BE2C (cell line): ENCODE data around the gene PRKAR1B.

Source experiments
- DNase-seq: peaks from one replicate; pipeline ENCODE4 v3.0.0-alpha.2; 2020
- H3K27me3 ChIP-seq: fragments of 250-450 bp; sonication (Bioruptor Pico); 2 replicates; pipeline ENCODE4 v1.5.1; 2020; ENCODE audit warnings: mild to moderate bottlenecking
- H3K36me3 ChIP-seq: fragments of 250-450 bp; sonication (Bioruptor Pico); 2 replicates; pipeline ENCODE4 v1.5.1; 2020; ENCODE audit warnings: mild to moderate bottlenecking
- H3K4me1 ChIP-seq: fragments of 250-450 bp; sonication (Bioruptor Pico); 2 replicates; pipeline ENCODE4 v1.5.1; 2020
- H3K4me3 ChIP-seq: 2 replicates; pipeline ENCODE4 v1.5.1; 2011; ENCODE audit warnings: low read depth, low read length
- H3K9me3 ChIP-seq: fragments of 250-450 bp; sonication (Bioruptor Pico); 2 replicates; pipeline ENCODE4 v1.5.1; 2020
- TF ChIP-seq, protein P1 (sequence below): IDR thresholded peaks from 2 replicates; pipeline ENCODE4 v1.5.1; 2012; ENCODE audit warnings: mild to moderate bottlenecking, low read depth, low read length

The PRKAR1B gene

DNA sequence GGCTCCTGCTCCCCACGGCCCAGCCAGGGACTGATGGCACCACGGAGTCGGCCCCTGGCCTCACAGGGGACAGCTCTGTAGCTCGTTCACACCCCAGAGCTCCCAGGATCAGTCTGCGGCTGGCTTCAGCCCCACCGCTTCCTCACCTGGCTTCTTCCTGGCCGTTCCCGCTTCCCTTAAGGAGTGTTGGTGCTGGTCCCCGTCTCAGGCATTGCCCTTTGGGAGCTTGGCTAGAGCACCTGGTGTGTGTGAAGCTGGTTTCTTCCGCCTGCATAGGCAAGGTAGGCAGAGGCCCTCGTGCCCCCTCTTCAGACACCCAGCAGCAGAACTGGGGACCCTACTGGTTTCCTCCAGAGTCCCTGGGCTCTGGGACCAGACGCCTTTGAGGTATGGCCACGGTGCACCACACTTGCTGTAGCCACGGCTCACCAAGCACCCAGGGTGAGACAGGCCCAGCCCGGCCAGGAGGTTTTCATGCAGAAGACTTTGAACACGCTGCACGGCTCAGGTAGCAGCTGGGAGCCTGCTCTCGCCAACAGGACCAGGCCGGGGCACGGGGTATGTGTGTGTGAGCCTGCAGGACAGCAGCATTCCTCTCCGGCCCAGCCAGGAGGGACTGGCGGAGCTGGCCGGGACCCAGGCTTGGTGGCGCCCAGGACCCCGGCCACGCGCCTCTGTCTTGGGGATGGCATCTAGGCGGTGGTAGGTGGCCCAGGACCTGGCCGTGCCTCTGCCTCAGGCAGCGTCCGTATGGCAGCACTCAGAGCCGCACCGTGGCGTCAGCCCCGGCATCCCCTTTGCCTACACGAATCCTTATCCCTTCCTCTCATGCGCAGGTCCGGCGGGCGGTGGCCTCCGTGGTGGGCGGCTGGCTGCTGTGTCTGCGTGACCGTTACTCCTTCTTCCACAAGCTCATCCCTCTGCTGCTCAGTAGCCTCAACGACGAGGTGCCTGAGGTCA lies 13.2 kb upstream of the PRKAR1B start:
- H3K4me3 ChIP-seq = no peak overlapping the region
- no peaks in the 10 kb centered on the region for H3K4me1 ChIP-seq
- no peaks in the 10 kb centered on the region for H3K9me3 ChIP-seq
- peaks cover 56% of the 10 kb centered on the region for H3K36me3 ChIP-seq
- no peaks in the 10 kb centered on the region for H3K27me3 ChIP-seq
- no peak for DNase-seq
- TF ChIP-seq, protein P1, sequence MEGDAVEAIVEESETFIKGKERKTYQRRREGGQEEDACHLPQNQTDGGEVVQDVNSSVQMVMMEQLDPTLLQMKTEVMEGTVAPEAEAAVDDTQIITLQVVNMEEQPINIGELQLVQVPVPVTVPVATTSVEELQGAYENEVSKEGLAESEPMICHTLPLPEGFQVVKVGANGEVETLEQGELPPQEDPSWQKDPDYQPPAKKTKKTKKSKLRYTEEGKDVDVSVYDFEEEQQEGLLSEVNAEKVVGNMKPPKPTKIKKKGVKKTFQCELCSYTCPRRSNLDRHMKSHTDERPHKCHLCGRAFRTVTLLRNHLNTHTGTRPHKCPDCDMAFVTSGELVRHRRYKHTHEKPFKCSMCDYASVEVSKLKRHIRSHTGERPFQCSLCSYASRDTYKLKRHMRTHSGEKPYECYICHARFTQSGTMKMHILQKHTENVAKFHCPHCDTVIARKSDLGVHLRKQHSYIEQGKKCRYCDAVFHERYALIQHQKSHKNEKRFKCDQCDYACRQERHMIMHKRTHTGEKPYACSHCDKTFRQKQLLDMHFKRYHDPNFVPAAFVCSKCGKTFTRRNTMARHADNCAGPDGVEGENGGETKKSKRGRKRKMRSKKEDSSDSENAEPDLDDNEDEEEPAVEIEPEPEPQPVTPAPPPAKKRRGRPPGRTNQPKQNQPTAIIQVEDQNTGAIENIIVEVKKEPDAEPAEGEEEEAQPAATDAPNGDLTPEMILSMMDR = no peak

DNA sequence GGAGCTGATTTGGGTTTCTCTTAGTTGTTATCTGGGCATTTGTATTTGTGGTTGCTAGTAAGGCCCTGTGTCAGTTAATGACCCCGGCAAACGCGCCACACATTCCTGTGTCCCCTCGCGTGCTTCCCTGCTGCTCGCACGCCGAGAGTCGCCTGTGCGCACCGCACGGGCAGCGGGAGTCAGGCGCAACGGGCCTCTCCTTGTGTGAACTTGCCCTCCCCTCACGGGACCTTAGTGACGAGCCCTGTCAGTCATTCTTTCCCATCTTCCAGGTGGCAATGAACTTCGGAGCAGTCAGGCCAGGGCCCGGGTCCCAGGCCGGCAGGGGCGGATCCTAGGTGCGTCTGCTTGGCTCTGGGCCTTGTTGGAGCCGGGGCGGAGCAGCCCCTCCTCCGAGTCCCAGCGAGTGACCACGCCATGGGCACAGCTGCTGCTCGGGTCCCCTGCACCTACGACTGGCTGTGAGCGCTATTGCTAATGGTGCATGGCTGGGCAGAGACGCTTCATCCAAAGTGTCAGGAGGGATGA lies 12.4 kb upstream of the PRKAR1B start:
- Histone ChIP-seq H3K4me3 (no peak overlapping the region), H3K36me3 (peaks cover 51% of the 10 kb centered on the region), H3K9me3 (no peaks in the 10 kb centered on the region), H3K4me1 (no peaks in the 10 kb centered on the region), H3K27me3 (no peaks in the 10 kb centered on the region)
- no peak for DNase-seq
- TF ChIP-seq, protein P1 = no peak

DNA sequence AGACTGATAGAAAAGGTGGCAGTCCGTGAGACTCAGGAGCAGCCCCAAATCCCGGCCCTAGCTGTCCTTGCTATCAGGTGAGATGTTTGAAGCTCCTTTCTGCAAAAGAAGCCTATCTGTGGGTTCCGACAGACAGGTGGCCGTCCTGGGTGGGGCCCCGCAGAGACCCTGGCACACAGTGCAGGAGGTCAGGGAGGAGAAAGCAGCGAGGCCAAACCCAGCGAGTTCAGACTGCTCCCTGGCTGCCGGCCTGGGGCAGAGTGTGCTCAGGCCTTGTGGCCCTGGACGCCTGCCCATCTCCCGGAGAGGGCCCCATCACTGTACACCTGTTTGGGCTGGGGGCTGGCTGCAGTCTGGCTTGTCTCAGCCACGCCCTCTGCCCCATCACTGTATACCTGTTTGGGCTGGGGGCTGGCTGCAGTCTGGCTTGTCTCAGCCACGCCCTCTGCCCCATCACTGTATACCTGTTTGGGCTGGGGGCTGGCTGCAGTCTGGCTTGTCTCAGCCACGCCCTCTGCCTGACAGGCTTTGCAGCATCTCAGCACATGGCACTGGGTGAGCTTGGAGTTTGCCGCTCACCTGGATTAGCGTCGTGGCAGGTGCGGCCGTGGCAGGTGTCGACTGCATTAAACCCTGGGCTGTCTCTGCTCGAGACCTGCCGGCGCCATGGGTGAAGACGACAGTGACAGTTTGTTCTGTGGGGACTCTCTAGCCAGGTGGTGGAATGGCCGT lies 11.8 kb upstream of the PRKAR1B start:
- H3K36me3 ChIP-seq = peaks cover 53% of the 10 kb centered on the region

DNA sequence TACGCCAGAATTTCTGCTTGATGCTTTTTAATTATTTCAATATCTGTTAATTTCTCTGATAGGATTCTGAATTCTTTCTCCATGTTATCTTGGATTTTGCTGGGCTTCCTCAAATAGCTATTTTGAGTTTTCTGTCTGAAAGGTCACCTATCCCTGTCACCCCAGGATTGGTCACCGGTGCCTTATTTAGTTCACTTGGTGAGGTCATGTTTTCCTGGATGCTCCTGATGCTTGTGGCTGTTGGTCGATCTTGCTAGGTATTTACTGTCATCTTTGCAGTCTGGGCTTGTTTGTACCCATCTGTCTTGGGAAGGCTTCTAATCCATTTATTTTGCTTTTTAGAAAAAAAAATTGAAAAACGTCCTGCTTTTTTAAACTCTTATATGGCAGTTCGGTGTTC lies 11.2 kb upstream of the PRKAR1B start:
- Histone ChIP-seq H3K4me3 (no peak overlapping the region), H3K36me3 (peaks cover 58% of the 10 kb centered on the region), H3K4me1 (no peaks in the 10 kb centered on the region), H3K9me3 (no peaks in the 10 kb centered on the region), H3K27me3 (no peaks in the 10 kb centered on the region)
- no peak for DNase-seq
- TF ChIP-seq, protein P1 = no peak

More for the DNA sequence above, 11.8 kb upstream of the PRKAR1B start:
- TF ChIP-seq, protein P1 = no peak
- no peaks in the 10 kb centered on the region for H3K27me3 ChIP-seq
- no peaks in the 10 kb centered on the region for H3K4me1 ChIP-seq
- no peak for DNase-seq
- no peak overlapping the region for H3K4me3 ChIP-seq
- H3K9me3 ChIP-seq = no peaks in the 10 kb centered on the region

DNA sequence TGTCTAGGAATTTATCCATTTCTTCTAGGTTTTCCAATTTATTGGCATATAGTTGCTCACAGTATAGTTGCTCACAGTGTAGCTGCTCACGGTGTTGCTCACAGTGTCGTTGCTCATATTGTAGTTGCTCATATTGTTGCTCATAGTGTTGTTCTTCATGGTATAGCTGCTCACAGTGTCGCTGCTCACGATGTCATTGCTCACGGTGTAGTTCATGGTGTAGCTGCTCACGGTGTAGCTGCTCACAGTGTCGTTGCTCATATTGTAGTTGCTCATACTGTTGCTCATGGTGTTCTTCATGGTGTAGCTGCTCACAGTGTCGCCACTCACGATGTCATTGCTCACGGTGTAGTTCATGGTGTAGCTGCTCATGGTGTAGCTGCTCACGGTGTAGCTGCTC lies 7.7 kb upstream of the PRKAR1B start:
- TF ChIP-seq, protein P1 = no peak
- peaks cover 64% of the 10 kb centered on the region for H3K36me3 ChIP-seq
- DNase-seq = no peak

DNA sequence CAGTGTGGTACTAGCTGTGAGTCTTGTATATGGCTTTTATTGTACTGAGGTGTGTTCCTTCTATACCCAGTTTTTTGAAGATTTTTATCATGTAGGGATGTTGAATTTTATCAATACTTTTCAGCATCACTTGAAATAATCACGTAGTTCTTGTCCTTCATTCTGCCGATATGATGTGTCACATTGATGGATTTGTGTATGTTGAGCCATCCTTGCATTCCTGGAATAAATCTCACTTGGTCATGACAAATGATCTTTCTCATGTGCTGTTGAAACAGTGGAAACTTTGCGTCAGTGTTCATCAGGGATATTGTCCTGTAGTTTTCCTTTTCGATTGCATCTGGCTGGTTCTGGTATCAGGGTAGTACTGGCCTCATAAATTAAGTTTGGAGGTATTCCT lies 7.1 kb upstream of the PRKAR1B start:
- H3K9me3 ChIP-seq = no peaks in the 10 kb centered on the region
- H3K4me3 ChIP-seq = no peak overlapping the region
- H3K4me1 ChIP-seq = no peaks in the 10 kb centered on the region
- TF ChIP-seq, protein P1 = no peak
- H3K27me3 ChIP-seq = no peaks in the 10 kb centered on the region
- peaks cover 64% of the 10 kb centered on the region for H3K36me3 ChIP-seq
- DNase-seq = no peak

More for the DNA sequence above, 7.7 kb upstream of the PRKAR1B start:
- Histone ChIP-seq H3K9me3 (no peaks in the 10 kb centered on the region), H3K4me1 (no peaks in the 10 kb centered on the region), H3K27me3 (no peaks in the 10 kb centered on the region), H3K4me3 (no peak overlapping the region)
